Mesodermal cell (in vitro differentiated cells): ENCODE results near the gene MYL5.
"Not testable (repeated sequence)": the region's sequence is repeated elsewhere in the genome, so short reads cannot be mapped to it uniquely, and the experiment has no call there.

Source experiments
- H3K27ac ChIP-seq: 2 replicates; pipeline ENCODE4 v1.7.0; 2013; ENCODE audit warnings: mild to moderate bottlenecking, low read depth, low read length, moderate library complexity; ENCODE audit not compliant: severe bottlenecking
- H3K36me3 ChIP-seq: 2 replicates; pipeline ENCODE4 v1.7.1; 2013; ENCODE audit warnings: mild to moderate bottlenecking, low read length, moderate library complexity; ENCODE audit not compliant: control insufficient read depth, insufficient read depth
- H3K4me1 ChIP-seq: one replicate; pipeline ENCODE4 v1.7.1; 2013; ENCODE audit warnings: mild to moderate bottlenecking, low read length; ENCODE audit not compliant: insufficient read depth, control insufficient read depth, poor library complexity, severe bottlenecking
- H3K4me3 ChIP-seq: 2 replicates; pipeline ENCODE4 v1.7.0; 2013; ENCODE audit warnings: low read length, control low read depth, mild to moderate bottlenecking; ENCODE audit not compliant: insufficient read depth, poor library complexity, severe bottlenecking; ENCODE audit errors: extremely low read depth
- H3K9me3 ChIP-seq: 2 replicates; pipeline ENCODE4 v1.7.1; 2013; ENCODE audit warnings: mild to moderate bottlenecking, low read length, moderate library complexity; ENCODE audit not compliant: control insufficient read depth
- WGBS, 2 experiments: methylation state at CpG; one replicate each; pipeline ENCODE4 v1.1.5; 2013; ENCODE audit warnings: missing lambda C conversion rate in 2 of 2; ENCODE audit not compliant: insufficient coverage in 2 of 2; 5-methylcytosine and 5-hydroxymethylcytosine counted together

The MYL5 gene

GRCh38 chr4:637536-638280, 36.6 kb upstream of the MYL5 start:
- 89 to 95% methylated on average over 27 of the region's 32 CpGs for WGBS, 2 experiments
- H3K27ac ChIP-seq = no peak overlapping the region
- no peaks in the 10 kb centered on the region for H3K36me3 ChIP-seq

GRCh38 chr4:642366-642765, 32.0 kb upstream of the MYL5 start:
- not testable (repeated sequence) for H3K4me3 ChIP-seq, H3K27ac ChIP-seq, H3K4me1 ChIP-seq, H3K9me3 ChIP-seq, H3K36me3 ChIP-seq
- WGBS, 2 experiments = 91 to 94% methylated on average over 3 to 5 of the region's 6 CpGs

More at GRCh38 chr4:637536-638280, 36.6 kb upstream of the MYL5 start:
- no peak overlapping the region for H3K4me3 ChIP-seq
- H3K4me1 ChIP-seq = no peaks in the 10 kb centered on the region
- peaks cover 4% of the 10 kb centered on the region for H3K9me3 ChIP-seq

GRCh38 chr4:646460-646859, 27.9 kb upstream of the MYL5 start:
- no peak overlapping the region for H3K27ac ChIP-seq
- H3K4me1 ChIP-seq = no peaks in the 10 kb centered on the region
- no peaks in the 10 kb centered on the region for H3K9me3 ChIP-seq
- no peaks in the 10 kb centered on the region for H3K36me3 ChIP-seq
- no peak overlapping the region for H3K4me3 ChIP-seq
- 91 to 94% methylated on average over 32 of the region's 32 CpGs for WGBS, 2 experiments

- no peak overlapping the region for H3K27ac ChIP-seq
- no peaks in the 10 kb centered on the region for H3K4me1 ChIP-seq
- no peaks in the 10 kb centered on the region for H3K9me3 ChIP-seq
- no peak overlapping the region for H3K4me3 ChIP-seq
- 88 to 91% methylated on average over 10 to 11 of the region's 13 CpGs for WGBS, 2 experiments
- H3K36me3 ChIP-seq = no peaks in the 10 kb centered on the region
Measured at GRCh38 chr4:647481-647880, 26.9 kb upstream of the MYL5 start.

- no peaks in the 10 kb centered on the region for H3K36me3 ChIP-seq
- no peaks in the 10 kb centered on the region for H3K4me1 ChIP-seq
- no peaks in the 10 kb centered on the region for H3K9me3 ChIP-seq
- 79 to 84% methylated on average over 27 of the region's 28 CpGs for WGBS, 2 experiments
- no peak overlapping the region for H3K27ac ChIP-seq
- H3K4me3 ChIP-seq = no peak overlapping the region
Measured at GRCh38 chr4:648579-649292, 25.6 kb upstream of the MYL5 start.

- H3K36me3 ChIP-seq = no peaks in the 10 kb centered on the region
- no peak overlapping the region for H3K27ac ChIP-seq
- no peak overlapping the region for H3K4me3 ChIP-seq
- H3K4me1 ChIP-seq = no peaks in the 10 kb centered on the region
- H3K9me3 ChIP-seq = no peaks in the 10 kb centered on the region
- 93% methylated on average over 7 of the region's 7 CpGs for WGBS, 2 experiments
Measured at GRCh38 chr4:649293-649625, 25.1 kb upstream of the MYL5 start.

- Histone ChIP-seq H3K9me3 (no peaks in the 10 kb centered on the region), H3K4me1 (no peaks in the 10 kb centered on the region), H3K36me3 (no peaks in the 10 kb centered on the region), H3K4me3 (no peak overlapping the region), H3K27ac (no peak overlapping the region)
- 95 to 96% methylated on average over 11 to 13 of the region's 13 CpGs for WGBS, 2 experiments
Measured at GRCh38 chr4:649751-650310, 24.5 kb upstream of the MYL5 start.

- Histone ChIP-seq H3K27ac (no peak overlapping the region), H3K4me1 (no peaks in the 10 kb centered on the region), H3K9me3 (no peaks in the 10 kb centered on the region), H3K4me3 (no peak overlapping the region), H3K36me3 (no peaks in the 10 kb centered on the region)
- WGBS, 2 experiments = 89% methylated on average over 15 to 18 of the region's 18 CpGs
Measured at GRCh38 chr4:650461-650860, 23.9 kb upstream of the MYL5 start.

- Histone ChIP-seq H3K27ac (no peak overlapping the region), H3K36me3 (no peaks in the 10 kb centered on the region), H3K4me1 (no peaks in the 10 kb centered on the region), H3K4me3 (no peak overlapping the region), H3K9me3 (no peaks in the 10 kb centered on the region)
- WGBS, 2 experiments = 84% methylated on average over 37 to 39 of the region's 49 CpGs
Measured at GRCh38 chr4:650951-651883, 23.1 kb upstream of the MYL5 start.

- 80 to 82% methylated on average over 21 of the region's 24 CpGs for WGBS, 2 experiments
- Histone ChIP-seq H3K36me3 (no peaks in the 10 kb centered on the region), H3K9me3 (no peaks in the 10 kb centered on the region), H3K4me1 (peaks cover 5% of the 10 kb centered on the region), H3K27ac (no peak overlapping the region), H3K4me3 (no peak overlapping the region)
Measured at GRCh38 chr4:651884-652642, 22.3 kb upstream of the MYL5 start.
